ENCODE data around the gene NRDC. TPM values are rescaled to one million over a fixed set of nuclear protein-coding genes. Genes with fewer than 3 reads are reported as not detected.

Gene NRDC
- polyA plus RNA-seq, 2 of the 4 experiments (the other 2 are of a cell fraction) = 129 to 162 TPM

- 85% methylated on average over 5 of the region's 5 CpGs for WGBS (ENCODE audit: missing lambda C conversion rate)
- DNase-seq (ENCODE audit: low read depth in 1 of 2, low spot score in 1 of 2) (no peak), ATAC-seq (no peak), FAIRE-seq (no peak)
- Histone ChIP-seq H3K27ac (no peak overlapping the region), H3K4me2 (no peak overlapping the region), H3K4me3 (no peak overlapping the region), H3K4me1 (no peaks in the 10 kb centered on the region; the same call in 2 of the 3 replicates), H3K9me3 (no peaks in the 10 kb centered on the region)
- TF ChIP-seq EHMT2 (IDR thresholded peaks at IDR 0.05; ENCODE audit: low read depth) = no peak
- TF ChIP-seq MAZ (IDR thresholded peaks at IDR 0.05; ENCODE audit: borderline replicate concordance, low read depth, low read length) = no peak
- TF ChIP-seq ZNF302 (CRISPR knock-in tag; IDR thresholded peaks at IDR 0.05) = no peak
- no peak for TF ChIP-seq EHF (CRISPR knock-in tag; IDR thresholded peaks at IDR 0.05)
- TF ChIP-seq BCL3 (IDR thresholded peaks at IDR 0.05) = no peak
- TF ChIP-seq ZC3H11A (IDR thresholded peaks at IDR 0.05) = no peak
- TF ChIP-seq ELK1 (IDR thresholded peaks at IDR 0.05; ENCODE audit: low read depth, low read length) = no peak
- no peak for TF ChIP-seq NFE2L2 (conservative IDR thresholded peaks at IDR 0.05; ENCODE audit: low read length)
- TF ChIP-seq HEYL (CRISPR knock-in tag; IDR thresholded peaks at IDR 0.05) = no peak
- TF ChIP-seq CEBPB (IDR thresholded peaks at IDR 0.05) = no peak
- TF ChIP-seq GATA3 (IDR thresholded peaks at IDR 0.05; ENCODE audit: borderline replicate concordance) = no peak
- TF ChIP-seq FOXS1 (CRISPR knock-in tag; IDR thresholded peaks at IDR 0.05) = no peak
- no peak for TF ChIP-seq RFX5 (IDR thresholded peaks at IDR 0.05)
- CTCF ChIA-PET = interaction anchor here (0.6 kb wide), 1 partner anchor 14 kb away, joined by 3 read pairs; no protein-coding TSS in a partner anchor
- POLR2A ChIA-PET = no interaction called here
Measured at GRCh38 chr1:51920130-51920529, 41.6 kb upstream of the NRDC start.

DNA sequence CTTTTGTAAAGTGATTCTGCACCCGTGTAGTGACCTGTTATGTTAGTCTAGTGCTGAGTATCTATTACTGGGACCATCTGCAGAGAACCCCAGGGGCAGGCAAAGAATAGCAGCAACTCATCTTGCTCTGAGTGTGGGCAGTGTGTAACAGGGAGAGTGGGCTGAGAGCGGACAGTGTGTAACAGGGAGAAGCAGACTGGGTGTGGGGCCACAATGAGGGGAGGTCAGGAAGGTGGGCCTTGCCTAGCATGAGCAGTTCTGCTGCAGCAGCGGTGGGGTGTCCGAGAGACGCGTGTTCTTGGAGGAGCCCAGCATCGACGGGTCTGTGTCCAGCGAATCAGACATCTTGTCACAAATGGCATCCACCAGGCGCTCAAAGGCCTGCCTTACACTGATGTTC, 41.2 kb upstream of the NRDC start:
- Histone ChIP-seq H3K9me3 (no peaks in the 10 kb centered on the region), H3K4me3 (no peak overlapping the region), H3K4me2 (no peak overlapping the region), H3K4me1 (no peaks in the 10 kb centered on the region; the same call in 2 of the 3 replicates), H3K27ac (no peak overlapping the region)
- ChIA-PET CTCF (interaction anchor here (0.6 kb wide), 1 partner anchor 15 kb away, joined by 3 read pairs; no protein-coding TSS in a partner anchor), POLR2A (no interaction called here)
- DNase-seq (ENCODE audit: low read depth in 1 of 2, low spot score in 1 of 2) (no peak), ATAC-seq (no peak), FAIRE-seq (no peak)
- WGBS (ENCODE audit: missing lambda C conversion rate) = 90% methylated on average over 10 of the region's 10 CpGs
- TF ChIP-seq HOXB13 (CRISPR knock-in tag; IDR thresholded peaks at IDR 0.05; ENCODE audit: low read depth) = no peak
- TF ChIP-seq, protein P1, sequence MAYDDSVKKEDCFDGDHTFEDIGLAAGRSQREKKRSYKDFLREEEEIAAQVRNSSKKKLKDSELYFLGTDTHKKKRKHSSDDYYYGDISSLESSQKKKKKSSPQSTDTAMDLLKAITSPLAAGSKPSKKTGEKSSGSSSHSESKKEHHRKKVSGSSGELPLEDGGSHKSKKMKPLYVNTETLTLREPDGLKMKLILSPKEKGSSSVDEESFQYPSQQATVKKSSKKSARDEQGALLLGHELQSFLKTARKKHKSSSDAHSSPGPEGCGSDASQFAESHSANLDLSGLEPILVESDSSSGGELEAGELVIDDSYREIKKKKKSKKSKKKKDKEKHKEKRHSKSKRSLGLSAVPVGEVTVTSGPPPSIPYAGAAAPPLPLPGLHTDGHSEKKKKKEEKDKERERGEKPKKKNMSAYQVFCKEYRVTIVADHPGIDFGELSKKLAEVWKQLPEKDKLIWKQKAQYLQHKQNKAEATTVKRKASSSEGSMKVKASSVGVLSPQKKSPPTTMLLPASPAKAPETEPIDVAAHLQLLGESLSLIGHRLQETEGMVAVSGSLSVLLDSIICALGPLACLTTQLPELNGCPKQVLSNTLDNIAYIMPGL (CRISPR knock-in tag; IDR thresholded peaks at IDR 0.05; ENCODE audit: borderline replicate concordance) = no peak
- no peak for TF ChIP-seq KDM1A (IDR thresholded peaks at IDR 0.05; ENCODE audit: low read depth)

DNA sequence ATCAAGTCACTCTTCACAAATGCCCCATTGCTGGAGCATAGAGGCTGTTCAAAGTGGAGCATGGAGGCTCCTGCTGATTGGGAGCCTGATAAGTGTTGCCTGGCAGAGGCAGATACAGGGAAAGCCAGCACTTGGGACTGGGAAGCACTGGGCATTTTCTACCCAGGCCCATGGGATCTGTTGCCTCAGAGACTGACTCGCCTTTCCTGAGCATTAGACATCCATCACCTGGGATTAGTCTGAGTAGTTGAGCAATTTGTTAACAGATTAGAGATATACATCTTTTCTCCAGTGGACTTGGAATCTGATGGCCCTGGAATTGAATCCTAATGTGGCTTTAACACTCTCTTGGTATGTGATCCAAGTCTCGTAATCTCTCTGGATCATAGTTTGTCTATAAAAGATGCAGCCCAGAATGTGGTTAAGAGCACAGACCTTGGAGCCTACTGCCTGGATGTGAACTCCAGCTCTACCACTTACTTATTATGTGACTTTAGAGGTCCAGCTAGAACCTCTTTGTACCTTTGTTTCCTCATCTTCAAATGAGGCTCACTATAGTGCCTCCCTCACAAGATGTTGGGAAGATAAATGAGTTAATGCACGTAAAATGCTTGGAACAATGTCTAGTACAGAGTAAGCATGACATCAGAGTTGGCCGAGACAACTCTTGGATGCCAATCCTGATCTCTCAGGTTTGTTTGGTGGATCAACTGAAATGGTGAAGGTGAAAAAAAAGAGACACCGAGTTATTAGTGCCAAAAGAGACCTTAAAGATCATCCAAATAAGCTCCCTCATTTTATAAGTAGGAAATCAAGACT, 38.3 kb upstream of the NRDC start:
- no peak overlapping the region for H3K27ac ChIP-seq
- WGBS (ENCODE audit: missing lambda C conversion rate) = 70% methylated on average over 5 of the region's 5 CpGs
- H3K4me1 ChIP-seq = no peaks in the 10 kb centered on the region; the same call in 2 of the 3 replicates
- ATAC-seq = no peak
- DNase-seq (ENCODE audit: low read depth in 1 of 2, low spot score in 1 of 2) = no peak
- no peak for FAIRE-seq
- no peak overlapping the region for H3K4me2 ChIP-seq
- no peak overlapping the region for H3K4me3 ChIP-seq
- ChIA-PET POLR2A (no interaction called here), CTCF (interaction anchor here (0.6 to 1.9 kb wide), 4 partner anchors 13 to 1408 kb away, joined by 3 to 4 read pairs (median 3); no protein-coding TSS in a partner anchor)
- TF ChIP-seq RCOR1 (IDR thresholded peaks at IDR 0.05; ENCODE audit: low read depth, low read length) (no peak), RNF2 (IDR thresholded peaks at IDR 0.05; ENCODE audit: borderline replicate concordance, low read depth) (no peak)
- no peaks in the 10 kb centered on the region for H3K9me3 ChIP-seq

Measured in A549 (cell line).